ENCODE results near the gene CD58.
"Not testable (repeated sequence)": the region's sequence is repeated elsewhere in the genome, so short reads cannot be mapped to it uniquely, and the experiment has no call there.

Gene CD58, protein sequence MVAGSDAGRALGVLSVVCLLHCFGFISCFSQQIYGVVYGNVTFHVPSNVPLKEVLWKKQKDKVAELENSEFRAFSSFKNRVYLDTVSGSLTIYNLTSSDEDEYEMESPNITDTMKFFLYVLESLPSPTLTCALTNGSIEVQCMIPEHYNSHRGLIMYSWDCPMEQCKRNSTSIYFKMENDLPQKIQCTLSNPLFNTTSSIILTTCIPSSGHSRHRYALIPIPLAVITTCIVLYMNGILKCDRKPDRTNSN

DNA sequence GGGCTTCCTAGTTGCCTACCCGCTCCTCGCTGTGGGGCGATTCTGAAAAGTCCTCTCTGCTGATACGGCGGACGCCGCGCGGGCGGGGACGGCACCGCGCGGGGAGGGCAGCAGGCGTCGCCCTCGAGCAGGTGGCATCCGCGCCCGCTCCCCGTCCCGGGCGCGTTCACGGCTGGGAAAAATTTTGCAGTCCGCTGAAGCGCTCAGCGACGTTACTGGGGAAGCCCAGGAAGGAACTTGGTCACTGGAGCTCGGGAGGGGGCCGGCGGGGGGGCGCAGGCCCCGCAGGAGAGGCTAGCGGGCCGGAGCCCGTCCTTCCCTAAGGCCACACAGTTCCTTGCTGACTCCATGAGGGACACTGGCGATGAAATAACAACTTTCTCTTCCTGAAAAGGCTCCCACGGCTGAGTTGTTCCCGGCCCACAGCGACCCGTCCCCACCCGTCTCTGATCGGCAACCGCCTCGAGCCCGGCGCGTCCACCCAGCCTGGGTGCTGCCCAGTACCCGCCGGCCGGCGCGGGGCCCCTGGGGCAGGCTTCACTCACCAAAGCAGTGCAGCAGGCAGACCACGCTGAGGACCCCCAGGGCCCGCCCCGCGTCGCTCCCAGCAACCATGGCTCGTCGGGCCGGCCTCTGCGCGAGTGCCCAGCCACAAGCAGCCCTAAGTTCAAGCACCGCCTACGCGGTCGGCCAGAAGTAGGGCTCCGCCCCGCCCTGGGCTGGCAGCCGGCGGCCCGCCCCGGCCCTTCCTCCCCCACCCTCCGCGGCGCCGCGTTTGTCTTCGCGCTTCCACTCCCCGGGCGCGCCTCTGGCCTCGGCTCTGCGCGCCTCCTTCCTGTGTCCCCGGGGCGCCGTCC is at the start of gene CD58:
TSS of gene CD58 (minus strand) at position 669 of the 857 bp plus-strand sequence. CDS start at position 615, 54 bp downstream.
- peak; percentile 89 for DNase-seq
- peak within 1 kb of the TSS; percentile 78 for H3K4me3 ChIP-seq (ENCODE audit: low read depth, low read length)
- no peaks in the 10 kb centered on the region for H3K27me3 ChIP-seq (ENCODE audit: insufficient read depth, low read depth, severe bottlenecking)
- peak within 1 kb of the TSS; percentile 81 for H3K27ac ChIP-seq
- no peaks in the 10 kb centered on the region for H3K9me3 ChIP-seq (ENCODE audit: severe bottlenecking)
- TF ChIP-seq, protein P1, sequence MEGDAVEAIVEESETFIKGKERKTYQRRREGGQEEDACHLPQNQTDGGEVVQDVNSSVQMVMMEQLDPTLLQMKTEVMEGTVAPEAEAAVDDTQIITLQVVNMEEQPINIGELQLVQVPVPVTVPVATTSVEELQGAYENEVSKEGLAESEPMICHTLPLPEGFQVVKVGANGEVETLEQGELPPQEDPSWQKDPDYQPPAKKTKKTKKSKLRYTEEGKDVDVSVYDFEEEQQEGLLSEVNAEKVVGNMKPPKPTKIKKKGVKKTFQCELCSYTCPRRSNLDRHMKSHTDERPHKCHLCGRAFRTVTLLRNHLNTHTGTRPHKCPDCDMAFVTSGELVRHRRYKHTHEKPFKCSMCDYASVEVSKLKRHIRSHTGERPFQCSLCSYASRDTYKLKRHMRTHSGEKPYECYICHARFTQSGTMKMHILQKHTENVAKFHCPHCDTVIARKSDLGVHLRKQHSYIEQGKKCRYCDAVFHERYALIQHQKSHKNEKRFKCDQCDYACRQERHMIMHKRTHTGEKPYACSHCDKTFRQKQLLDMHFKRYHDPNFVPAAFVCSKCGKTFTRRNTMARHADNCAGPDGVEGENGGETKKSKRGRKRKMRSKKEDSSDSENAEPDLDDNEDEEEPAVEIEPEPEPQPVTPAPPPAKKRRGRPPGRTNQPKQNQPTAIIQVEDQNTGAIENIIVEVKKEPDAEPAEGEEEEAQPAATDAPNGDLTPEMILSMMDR (IDR thresholded peaks at IDR 0.05; ENCODE audit: low read depth, low read length) = peak; percentile 85
- no peaks in the 10 kb centered on the region for H3K36me3 ChIP-seq

- not testable (repeated sequence) for H3K36me3 ChIP-seq; H3K9me3 ChIP-seq (ENCODE audit: severe bottlenecking); H3K27me3 ChIP-seq (ENCODE audit: insufficient read depth, low read depth, severe bottlenecking); DNase-seq; H3K27ac ChIP-seq; H3K4me3 ChIP-seq (ENCODE audit: low read depth, low read length)
These were observed 49.6 kb upstream of the CD58 start for GRCh38 chr1:116620392-116620791.

- not testable (repeated sequence) for H3K4me3 ChIP-seq (ENCODE audit: low read depth, low read length); H3K27ac ChIP-seq; H3K27me3 ChIP-seq (ENCODE audit: insufficient read depth, low read depth, severe bottlenecking); H3K9me3 ChIP-seq (ENCODE audit: severe bottlenecking); H3K36me3 ChIP-seq; DNase-seq
These were observed 48.3 kb upstream of the CD58 start for GRCh38 chr1:116619106-116619505.

- H3K27me3 ChIP-seq (ENCODE audit: insufficient read depth, low read depth, severe bottlenecking); H3K4me3 ChIP-seq (ENCODE audit: low read depth, low read length); H3K27ac ChIP-seq; H3K36me3 ChIP-seq; H3K9me3 ChIP-seq (ENCODE audit: severe bottlenecking); DNase-seq: not testable (repeated sequence)
These were observed 47.0 kb upstream of the CD58 start for GRCh38 chr1:116617808-116618207.

DNA sequence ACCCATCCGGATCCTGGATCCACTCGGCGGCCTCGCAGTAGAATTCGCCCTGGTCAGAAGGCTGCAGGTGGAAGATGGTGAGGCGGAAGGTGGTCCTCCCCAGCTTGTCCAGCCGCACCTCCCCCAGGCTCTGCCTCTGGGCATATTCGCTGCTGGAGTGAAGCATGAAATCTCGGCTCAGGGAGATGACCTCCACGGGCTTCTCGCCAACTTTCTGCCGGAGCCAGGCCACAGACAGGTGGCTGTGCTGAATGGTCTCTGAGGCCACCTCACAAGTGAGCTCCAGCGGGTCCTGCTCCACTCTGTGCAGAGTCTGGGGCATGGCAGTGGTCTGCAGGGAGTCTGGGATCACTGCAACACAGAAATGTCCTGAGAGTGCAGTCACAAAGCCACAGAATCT is 43.0 kb upstream of the CD58 start:
- H3K4me3 ChIP-seq (ENCODE audit: low read depth, low read length); H3K27ac ChIP-seq; H3K9me3 ChIP-seq (ENCODE audit: severe bottlenecking); H3K36me3 ChIP-seq; H3K27me3 ChIP-seq (ENCODE audit: insufficient read depth, low read depth, severe bottlenecking); DNase-seq: not testable (repeated sequence)

- DNase-seq; H3K36me3 ChIP-seq; H3K9me3 ChIP-seq (ENCODE audit: severe bottlenecking); H3K27me3 ChIP-seq (ENCODE audit: insufficient read depth, low read depth, severe bottlenecking); H3K4me3 ChIP-seq (ENCODE audit: low read depth, low read length); H3K27ac ChIP-seq: not testable (repeated sequence)
These were observed 39.1 kb upstream of the CD58 start for GRCh38 chr1:116609801-116610371.

DNA sequence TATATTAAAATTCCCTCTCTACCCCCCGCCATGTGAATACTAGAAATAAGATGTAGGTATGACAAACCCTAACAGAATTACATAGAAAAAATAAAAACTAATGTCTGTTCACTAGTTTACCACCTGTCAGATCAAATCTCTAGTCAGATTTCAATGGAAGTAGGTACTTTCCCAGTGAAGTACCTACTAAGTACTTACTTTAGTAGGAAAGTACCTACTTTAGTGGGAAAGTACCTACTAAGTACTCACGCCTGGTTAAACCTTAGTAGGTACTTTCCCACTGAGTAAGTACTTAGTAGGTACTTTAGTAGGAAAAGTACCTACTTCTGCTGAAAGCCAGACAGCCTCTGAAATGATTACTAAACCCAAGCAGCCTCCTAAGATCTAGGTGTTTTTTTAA is 38.0 kb upstream of the CD58 start:
- not testable (repeated sequence) for H3K4me3 ChIP-seq (ENCODE audit: low read depth, low read length); H3K27me3 ChIP-seq (ENCODE audit: insufficient read depth, low read depth, severe bottlenecking); DNase-seq; H3K36me3 ChIP-seq; H3K27ac ChIP-seq; H3K9me3 ChIP-seq (ENCODE audit: severe bottlenecking)

GRCh38 chr1:116608151-116608550 is 37.3 kb upstream of the CD58 start:
- not testable (repeated sequence) for DNase-seq; H3K36me3 ChIP-seq; H3K9me3 ChIP-seq (ENCODE audit: severe bottlenecking); H3K4me3 ChIP-seq (ENCODE audit: low read depth, low read length); H3K27me3 ChIP-seq (ENCODE audit: insufficient read depth, low read depth, severe bottlenecking); H3K27ac ChIP-seq

DNA sequence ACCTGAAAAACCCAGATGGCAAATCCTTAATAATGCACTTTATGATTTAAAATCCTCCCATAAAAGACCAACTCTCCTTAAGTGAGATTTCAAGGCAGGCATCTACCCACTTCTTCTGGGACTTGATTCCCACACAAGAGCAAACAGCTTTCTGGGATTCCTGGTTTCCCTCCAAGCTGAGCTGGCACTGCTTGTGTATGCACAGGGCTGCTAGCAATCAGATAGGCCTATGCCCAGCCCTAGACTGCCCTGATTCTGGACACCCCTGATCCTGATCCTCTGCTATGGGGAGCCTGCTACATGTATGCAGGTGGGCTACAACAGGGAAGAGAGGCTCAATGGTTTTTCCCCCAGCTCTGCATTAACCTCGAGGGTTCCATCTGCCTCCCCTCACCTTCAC is 36.6 kb upstream of the CD58 start:
- H3K4me3 ChIP-seq (ENCODE audit: low read depth, low read length); H3K27me3 ChIP-seq (ENCODE audit: insufficient read depth, low read depth, severe bottlenecking); H3K9me3 ChIP-seq (ENCODE audit: severe bottlenecking); DNase-seq; H3K36me3 ChIP-seq; H3K27ac ChIP-seq: not testable (repeated sequence)

- not testable (repeated sequence) for H3K27ac ChIP-seq; H3K27me3 ChIP-seq (ENCODE audit: insufficient read depth, low read depth, severe bottlenecking); H3K9me3 ChIP-seq (ENCODE audit: severe bottlenecking); H3K4me3 ChIP-seq (ENCODE audit: low read depth, low read length); H3K36me3 ChIP-seq; DNase-seq
These were observed 35.2 kb upstream of the CD58 start for GRCh38 chr1:116606067-116606466.
